ENCODE measurements around the gene MYO1E.

DNA sequence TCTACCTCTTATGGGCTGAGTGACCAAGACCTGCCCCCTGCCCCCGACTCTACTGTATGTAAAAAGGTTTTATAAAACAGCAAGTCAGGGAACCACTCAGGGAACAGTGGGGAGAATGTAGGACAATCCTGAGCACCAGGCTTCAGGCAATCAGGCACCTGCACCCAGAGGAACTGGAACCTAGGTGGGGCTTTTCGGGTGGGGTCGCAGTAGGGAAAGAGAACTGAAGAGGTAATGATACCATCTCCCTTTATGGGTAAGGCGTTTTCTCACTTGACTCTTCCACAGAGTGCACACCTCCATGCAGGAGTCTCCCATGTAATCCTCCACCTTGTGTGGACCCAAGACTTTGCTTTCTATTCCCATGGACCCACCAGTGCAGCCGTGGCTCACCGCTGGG, 45.8 kb downstream of the MYO1E start:
- no peak for TF ChIP-seq MXD4 (CRISPR knock-in tag; IDR thresholded peaks at IDR 0.05; ENCODE audit: borderline replicate concordance)
- TF ChIP-seq, protein P1, sequence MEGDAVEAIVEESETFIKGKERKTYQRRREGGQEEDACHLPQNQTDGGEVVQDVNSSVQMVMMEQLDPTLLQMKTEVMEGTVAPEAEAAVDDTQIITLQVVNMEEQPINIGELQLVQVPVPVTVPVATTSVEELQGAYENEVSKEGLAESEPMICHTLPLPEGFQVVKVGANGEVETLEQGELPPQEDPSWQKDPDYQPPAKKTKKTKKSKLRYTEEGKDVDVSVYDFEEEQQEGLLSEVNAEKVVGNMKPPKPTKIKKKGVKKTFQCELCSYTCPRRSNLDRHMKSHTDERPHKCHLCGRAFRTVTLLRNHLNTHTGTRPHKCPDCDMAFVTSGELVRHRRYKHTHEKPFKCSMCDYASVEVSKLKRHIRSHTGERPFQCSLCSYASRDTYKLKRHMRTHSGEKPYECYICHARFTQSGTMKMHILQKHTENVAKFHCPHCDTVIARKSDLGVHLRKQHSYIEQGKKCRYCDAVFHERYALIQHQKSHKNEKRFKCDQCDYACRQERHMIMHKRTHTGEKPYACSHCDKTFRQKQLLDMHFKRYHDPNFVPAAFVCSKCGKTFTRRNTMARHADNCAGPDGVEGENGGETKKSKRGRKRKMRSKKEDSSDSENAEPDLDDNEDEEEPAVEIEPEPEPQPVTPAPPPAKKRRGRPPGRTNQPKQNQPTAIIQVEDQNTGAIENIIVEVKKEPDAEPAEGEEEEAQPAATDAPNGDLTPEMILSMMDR (IDR thresholded peaks at IDR 0.05) = no peak
- no peak for TF ChIP-seq KAT7 (CRISPR knock-in tag; IDR thresholded peaks at IDR 0.05; ENCODE audit: borderline replicate concordance)
- TF ChIP-seq ATF1 (CRISPR knock-in tag; IDR thresholded peaks at IDR 0.05) = no peak
- TF ChIP-seq ATF2 (CRISPR knock-in tag; IDR thresholded peaks at IDR 0.05; ENCODE audit: borderline replicate concordance, low read depth) = no peak
- no peak for TF ChIP-seq ZMAT4 (CRISPR knock-in tag; IDR thresholded peaks at IDR 0.05)
- TF ChIP-seq ATF3 (CRISPR knock-in tag; conservative IDR thresholded peaks at IDR 0.05) = no peak
